SU-DHL-6 (cell line): ENCODE results near the gene PTPRJ.

Experiments used
- H2AFZ ChIP-seq: fragments of 200-600 bp; sonication (generic); 2 replicates; pipeline ENCODE4 v1.6.1; 2014; ENCODE audit warnings: low read depth, mild to moderate bottlenecking, moderate library complexity, mixed read lengths, antibody characterized with exemption, low read length; ENCODE audit not compliant: severe bottlenecking
- H3F3A ChIP-seq: fragments of 200-600 bp; shearing (Covaris generic); 2 replicates; pipeline ENCODE4 v1.6.0; 2016; ENCODE audit warnings: antibody characterized with exemption, mild to moderate bottlenecking; ENCODE audit not compliant: insufficient read depth
- H3K27ac ChIP-seq: fragments of 200-600 bp; sonication (generic); 2 replicates; pipeline ENCODE4 v1.5.1; 2016; ENCODE audit warnings: low read depth, mild to moderate bottlenecking, low read length, moderate library complexity, mixed read lengths
- H3K27me3 ChIP-seq: fragments of 200-600 bp; sonication (generic), shearing (Covaris generic); 2 replicates; pipeline ENCODE4 v1.6.0; 2014; ENCODE audit warnings: mild to moderate bottlenecking, low read length
- H3K36me3 ChIP-seq: fragments of 200-600 bp; sonication (generic); 2 replicates; pipeline ENCODE4 v1.6.1; 2014; ENCODE audit warnings: mild to moderate bottlenecking, low read length, mixed read lengths
- H3K4me2 ChIP-seq: fragments of 300-600, 200-600 bp; shearing (Covaris generic), sonication (generic); 2 replicates; pipeline ENCODE4 v1.6.0; 2014; ENCODE audit warnings: low read length, low read depth, mild to moderate bottlenecking; ENCODE audit not compliant: poor library complexity, severe bottlenecking
- H3K4me3 ChIP-seq: fragments of 200-600 bp; sonication (generic); 2 replicates; pipeline ENCODE4 v1.5.1; 2014; ENCODE audit warnings: antibody characterized with exemption, low read length, mild to moderate bottlenecking, mixed read lengths; ENCODE audit not compliant: insufficient read depth, poor library complexity, severe bottlenecking
- H3K79me2 ChIP-seq: fragments of 200-600 bp; sonication (generic); 2 replicates; pipeline ENCODE4 v1.6.1; 2014; ENCODE audit warnings: mild to moderate bottlenecking, low read length, moderate library complexity; ENCODE audit not compliant: insufficient read depth
- H3K9ac ChIP-seq: fragments of 200-600 bp; sonication (generic); 2 replicates; pipeline ENCODE4 v1.7.0; 2014; ENCODE audit warnings: mild to moderate bottlenecking, low read length
- H3K9me2 ChIP-seq: fragments of 200-600 bp; sonication (generic); replicated peaks from 2 replicates; pipeline ENCODE4 v1.6.1; 2014; ENCODE audit warnings: low read length; ENCODE audit not compliant: insufficient read depth
- H3K9me3 ChIP-seq: fragments of 200-600 bp; sonication (generic); 2 replicates; pipeline ENCODE4 v1.6.1; 2014; ENCODE audit warnings: low read length, mixed read lengths; ENCODE audit not compliant: insufficient read depth
- H4K20me1 ChIP-seq: fragments of 200-600 bp; sonication (generic); 2 replicates; pipeline ENCODE4 v1.6.1; 2014; ENCODE audit warnings: low read depth, mild to moderate bottlenecking, antibody characterized with exemption, low read length, moderate library complexity, mixed read lengths
- CTCF ChIP-seq: fragments of 200-600 bp; sonication (generic); IDR thresholded peaks from one replicate; pipeline ENCODE4 v1.5.1; 2017; ENCODE audit warnings: antibody characterized with exemption, mild to moderate bottlenecking, low read length, moderate library complexity; ENCODE audit not compliant: insufficient read depth, poor library complexity, severe bottlenecking
- EZH2phosphoT487 ChIP-seq: fragments of 200-600 bp; sonication (generic), shearing (Covaris generic); conservative IDR thresholded peaks from 2 replicates; pipeline ENCODE4 v1.6.1; 2018; ENCODE audit warnings: mild to moderate bottlenecking, antibody characterized with exemption, low read length, moderate library complexity, mixed read lengths

Gene PTPRJ

DNA sequence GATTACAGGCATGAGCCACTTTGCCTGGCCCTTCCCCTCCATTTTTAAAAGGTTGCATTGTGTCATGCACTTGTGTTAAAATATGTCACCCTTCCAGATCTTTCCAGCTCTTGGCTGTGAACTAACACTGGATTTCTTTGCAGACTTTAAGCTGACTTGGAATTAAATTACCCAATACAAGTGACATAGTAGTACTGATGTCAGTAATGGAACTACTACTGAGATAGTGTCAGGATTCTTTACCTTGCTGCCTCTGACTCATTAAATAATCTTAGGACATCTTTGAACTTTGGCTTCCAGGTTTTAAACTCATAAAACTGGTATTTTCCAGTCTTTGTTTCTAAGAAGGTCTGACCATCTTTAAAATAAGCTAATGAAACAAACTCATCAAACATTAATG is 184.5 kb downstream of the PTPRJ start:
- no peak overlapping the region for H3K4me3 ChIP-seq
- H3K4me2 ChIP-seq: no peak overlapping the region
- H3K79me2 ChIP-seq: no peaks in the 10 kb centered on the region
- H3K9me3 ChIP-seq: no peaks in the 10 kb centered on the region
- no peak overlapping the region for H3K9ac ChIP-seq
- no peaks in the 10 kb centered on the region for H3K27me3 ChIP-seq
- H2AFZ ChIP-seq: no peak overlapping the region
- no peaks in the 10 kb centered on the region for H3F3A ChIP-seq
- no peak overlapping the region for H3K27ac ChIP-seq
- no peaks in the 10 kb centered on the region for H3K36me3 ChIP-seq
- H3K9me2 ChIP-seq: no peaks in the 10 kb centered on the region
- no peak for TF ChIP-seq CTCF
- TF ChIP-seq EZH2phosphoT487: no peak
- no peaks in the 10 kb centered on the region for H4K20me1 ChIP-seq

DNA sequence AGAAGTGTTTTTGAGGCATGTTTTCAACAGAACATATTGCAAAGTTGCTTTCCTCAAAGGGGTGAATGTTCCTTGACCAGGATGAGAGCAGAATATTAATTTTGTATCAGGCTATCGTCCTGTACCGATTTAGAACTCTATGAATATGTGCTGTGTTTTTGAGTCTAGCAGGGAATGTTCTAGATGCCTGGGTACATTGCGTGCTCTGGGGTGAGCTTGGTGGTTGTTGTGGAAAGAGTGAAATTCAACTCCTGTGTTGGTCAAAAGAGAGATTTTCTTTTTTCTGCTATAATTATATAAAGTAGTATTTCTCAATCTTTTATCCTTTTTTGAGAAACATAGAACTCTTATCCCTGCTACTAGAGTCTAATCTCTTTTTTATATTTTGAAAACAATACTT is 185.1 kb downstream of the PTPRJ start:
- Histone ChIP-seq H3K36me3 (no peaks in the 10 kb centered on the region), H3K9ac (no peak overlapping the region), H3F3A (no peaks in the 10 kb centered on the region), H3K4me2 (no peak overlapping the region), H3K27ac (no peak overlapping the region), H3K9me3 (no peaks in the 10 kb centered on the region), H3K27me3 (no peaks in the 10 kb centered on the region), H3K9me2 (no peaks in the 10 kb centered on the region), H3K4me3 (no peak overlapping the region), H2AFZ (no peak overlapping the region), H3K79me2 (no peaks in the 10 kb centered on the region), H4K20me1 (no peaks in the 10 kb centered on the region)
- TF ChIP-seq EZH2phosphoT487 (no peak), CTCF (no peak)

DNA sequence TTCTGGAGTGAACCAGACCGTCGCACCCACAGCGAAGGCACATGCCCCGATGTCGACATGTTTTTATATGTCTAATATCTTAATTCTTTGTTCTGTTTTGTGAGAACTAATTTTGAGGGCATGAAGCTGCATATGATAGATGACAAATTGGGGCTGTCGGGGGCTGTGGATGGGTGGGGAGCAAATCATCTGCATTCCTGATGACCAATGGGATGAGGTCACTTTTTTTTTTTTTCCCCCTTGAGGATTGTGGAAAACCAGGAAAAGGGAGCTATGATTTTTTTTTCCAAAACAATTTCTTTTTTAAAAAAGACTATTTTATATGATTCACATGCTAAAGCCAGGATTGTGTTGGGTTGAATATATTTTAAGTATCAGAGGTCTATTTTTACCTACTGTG is 187.0 kb downstream of the PTPRJ start:
- Histone ChIP-seq H3K9me2 (no peaks in the 10 kb centered on the region), H3K9ac (no peak overlapping the region), H3K27me3 (no peaks in the 10 kb centered on the region), H3F3A (no peaks in the 10 kb centered on the region), H3K36me3 (no peaks in the 10 kb centered on the region), H2AFZ (no peak overlapping the region), H3K27ac (no peak overlapping the region), H4K20me1 (no peaks in the 10 kb centered on the region), H3K4me3 (no peak overlapping the region), H3K4me2 (no peak overlapping the region), H3K9me3 (no peaks in the 10 kb centered on the region), H3K79me2 (no peaks in the 10 kb centered on the region)
- no peak for TF ChIP-seq EZH2phosphoT487
- no peak for TF ChIP-seq CTCF

- Histone ChIP-seq H3F3A (no peaks in the 10 kb centered on the region), H3K9ac (no peak overlapping the region), H3K79me2 (no peaks in the 10 kb centered on the region), H4K20me1 (no peaks in the 10 kb centered on the region), H3K4me3 (no peak overlapping the region), H3K4me2 (no peak overlapping the region), H3K9me3 (no peaks in the 10 kb centered on the region), H2AFZ (no peak overlapping the region), H3K27me3 (no peaks in the 10 kb centered on the region), H3K36me3 (no peaks in the 10 kb centered on the region), H3K27ac (no peak overlapping the region), H3K9me2 (no peaks in the 10 kb centered on the region)
- TF ChIP-seq CTCF (no peak), EZH2phosphoT487 (no peak)
These were observed 188.5 kb downstream of the PTPRJ start for GRCh38 chr11:48168815-48169214.
